ENCODE results near the gene SLC35G6. TPM values are rescaled to one million over a fixed set of nuclear protein-coding genes. Genes with fewer than 3 reads are reported as not detected.

The SLC35G6 gene
- total and polyA plus RNA-seq, 2 donors = 0.09 TPM; not detected in 1

DNA sequence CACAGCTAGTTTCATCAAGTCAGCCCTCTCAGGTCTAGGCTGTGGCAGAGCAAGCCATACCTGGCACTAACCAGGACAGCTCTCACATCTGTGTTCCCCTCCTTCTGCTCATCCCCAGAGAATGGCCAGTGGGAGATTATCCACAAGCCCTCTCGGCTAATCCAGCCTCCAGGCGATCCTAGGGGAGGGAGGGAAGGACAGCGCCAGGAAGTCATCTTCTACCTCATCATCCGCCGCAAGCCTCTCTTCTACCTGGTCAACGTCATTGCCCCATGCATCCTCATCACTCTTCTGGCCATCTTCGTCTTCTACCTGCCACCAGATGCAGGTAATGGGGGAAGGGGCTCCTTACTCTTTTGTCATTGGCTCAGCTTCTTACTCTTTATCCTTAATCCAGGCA lies 32.8 kb upstream of the SLC35G6 start:
- Histone ChIP-seq H3K9me3 (ENCODE audit: control insufficient read depth in 2 of 2, insufficient read depth in 1 of 2, low read length in 1 of 2) (peaks cover 0 to 7% of the 10 kb centered on the region in 2 donors), H3K36me3 (ENCODE audit: control insufficient read depth in 2 of 2, insufficient read depth in 2 of 2, low read length in 1 of 2) (no peaks in the 10 kb centered on the region), H3K27ac (ENCODE audit: low read depth in 1 of 2, low read length in 1 of 2) (no peak overlapping the region), H3K4me3 (ENCODE audit: low read length in 2 of 2) (no peak overlapping the region), H3K4me1 (ENCODE audit: control insufficient read depth in 2 of 2, insufficient read depth in 2 of 2, low read length in 2 of 2) (peaks cover 18 to 27% of the 10 kb centered on the region in 2 donors), H3K27me3 (ENCODE audit: control insufficient read depth in 2 of 2, insufficient read depth in 1 of 2, low read length in 1 of 2) (peaks cover 28 to 54% of the 10 kb centered on the region in 2 donors)
- DNase-seq (ENCODE audit: low read depth in 6 of 9, low spot score in 9 of 9) = no peak
- 94% methylated on average over 7 of the region's 7 CpGs for WGBS

DNA sequence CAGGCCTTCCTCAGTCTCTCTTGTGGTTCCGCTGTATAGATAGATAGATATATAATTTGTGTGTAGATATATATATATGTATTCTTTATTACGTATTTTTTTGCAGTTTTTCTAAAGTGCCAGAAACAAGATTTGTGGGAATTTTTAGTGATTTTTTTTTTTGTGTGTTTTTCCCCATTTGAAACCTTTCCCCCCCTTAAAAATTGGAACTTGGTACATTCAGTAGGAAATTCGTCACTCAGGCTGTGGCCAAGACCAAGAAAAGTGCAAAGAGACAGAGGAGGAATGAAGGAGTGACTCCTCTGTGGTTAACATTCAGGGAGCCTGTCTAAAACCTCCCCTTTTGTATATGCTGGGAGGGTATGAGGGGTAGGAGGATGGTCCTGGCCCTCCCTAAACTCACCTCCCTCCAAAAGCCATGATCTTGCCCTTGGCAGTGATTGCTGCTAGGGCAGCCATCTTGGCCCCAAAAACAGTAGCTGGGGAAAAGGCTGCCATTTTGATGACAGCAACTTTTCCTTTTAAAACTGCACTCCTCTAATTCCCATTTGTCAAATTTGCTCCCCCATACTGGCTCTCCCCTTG lies 21.2 kb upstream of the SLC35G6 start:
- no peak overlapping the region for H3K27ac ChIP-seq (ENCODE audit: low read depth in 1 of 2, low read length in 1 of 2)
- peaks cover 5 to 8% of the 10 kb centered on the region in 2 donors for H3K4me1 ChIP-seq (ENCODE audit: control insufficient read depth in 2 of 2, insufficient read depth in 2 of 2, low read length in 2 of 2)
- WGBS = 94% methylated on average over 3 of the region's 3 CpGs
- H3K27me3 ChIP-seq (ENCODE audit: control insufficient read depth in 2 of 2, insufficient read depth in 1 of 2, low read length in 1 of 2) = no peaks in the 10 kb centered on the region
- DNase-seq (ENCODE audit: low read depth in 6 of 9, low spot score in 9 of 9) = no peak
- H3K9me3 ChIP-seq (ENCODE audit: control insufficient read depth in 2 of 2, insufficient read depth in 1 of 2, low read length in 1 of 2) = no peaks in the 10 kb centered on the region
- H3K4me3 ChIP-seq (ENCODE audit: low read length in 2 of 2) = no peak overlapping the region
- H3K36me3 ChIP-seq (ENCODE audit: control insufficient read depth in 2 of 2, insufficient read depth in 2 of 2, low read length in 1 of 2) = peaks cover 24 to 33% of the 10 kb centered on the region in 2 donors

GRCh38 chr17:7460850-7461660 lies 20.2 kb upstream of the SLC35G6 start:
- DNase-seq (ENCODE audit: low read depth in 6 of 9, low spot score in 9 of 9) = no peak
- no peaks in the 10 kb centered on the region for H3K9me3 ChIP-seq (ENCODE audit: control insufficient read depth in 2 of 2, insufficient read depth in 1 of 2, low read length in 1 of 2)
- 95% methylated on average over 7 of the region's 7 CpGs for WGBS
- no peak overlapping the region for H3K4me3 ChIP-seq (ENCODE audit: low read length in 2 of 2)
- no peaks in the 10 kb centered on the region for H3K27me3 ChIP-seq (ENCODE audit: control insufficient read depth in 2 of 2, insufficient read depth in 1 of 2, low read length in 1 of 2)
- peaks cover 32 to 39% of the 10 kb centered on the region in 2 donors for H3K36me3 ChIP-seq (ENCODE audit: control insufficient read depth in 2 of 2, insufficient read depth in 2 of 2, low read length in 1 of 2)
- H3K27ac ChIP-seq (ENCODE audit: low read depth in 1 of 2, low read length in 1 of 2) = no peak overlapping the region
- peaks cover 5 to 6% of the 10 kb centered on the region in 2 donors for H3K4me1 ChIP-seq (ENCODE audit: control insufficient read depth in 2 of 2, insufficient read depth in 2 of 2, low read length in 2 of 2)

- H3K4me1 ChIP-seq (ENCODE audit: control insufficient read depth in 2 of 2, insufficient read depth in 2 of 2, low read length in 2 of 2) = peaks cover 0 to 13% of the 10 kb centered on the region in 2 donors
- H3K27ac ChIP-seq (ENCODE audit: low read depth in 1 of 2, low read length in 1 of 2) = no peak overlapping the region
- H3K9me3 ChIP-seq (ENCODE audit: control insufficient read depth in 2 of 2, insufficient read depth in 1 of 2, low read length in 1 of 2) = no peaks in the 10 kb centered on the region
- no peak for DNase-seq (ENCODE audit: low read depth in 6 of 9, low spot score in 9 of 9)
- WGBS = 97% methylated on average over 44 of the region's 44 CpGs
- H3K27me3 ChIP-seq (ENCODE audit: control insufficient read depth in 2 of 2, insufficient read depth in 1 of 2, low read length in 1 of 2) = no peaks in the 10 kb centered on the region
- no peak overlapping the region for H3K4me3 ChIP-seq (ENCODE audit: low read length in 2 of 2)
- peaks cover 44 to 53% of the 10 kb centered on the region in 2 donors for H3K36me3 ChIP-seq (ENCODE audit: control insufficient read depth in 2 of 2, insufficient read depth in 2 of 2, low read length in 1 of 2)
Measured at GRCh38 chr17:7462474-7463371, 18.5 kb upstream of the SLC35G6 start.

DNA sequence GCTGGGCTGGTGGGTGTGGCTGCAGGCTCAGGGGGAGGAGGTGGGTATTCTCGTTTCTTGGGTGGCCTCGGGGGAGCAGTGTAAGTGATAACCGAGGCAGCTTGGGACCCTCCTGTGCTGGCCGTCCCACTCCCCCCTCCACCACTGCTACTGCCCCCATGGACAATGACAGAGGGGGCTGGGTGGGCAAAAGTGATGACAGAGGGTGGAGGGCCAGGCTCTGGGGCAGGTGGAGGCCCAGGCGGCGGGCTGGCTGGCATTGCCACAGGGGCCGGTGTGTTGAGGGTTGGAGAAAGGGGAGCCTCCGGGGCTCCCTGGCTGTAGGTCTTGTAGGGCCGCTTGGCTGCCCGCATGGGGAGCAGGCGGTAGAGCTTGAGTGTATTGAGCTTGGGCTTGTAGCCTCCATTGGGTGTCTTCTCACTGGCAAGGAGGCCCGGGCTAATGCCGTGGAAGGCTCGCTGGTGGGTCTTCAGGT lies 17.8 kb upstream of the SLC35G6 start:
- 97% methylated on average over 14 of the region's 14 CpGs for WGBS
- peaks cover 44 to 56% of the 10 kb centered on the region in 2 donors for H3K36me3 ChIP-seq (ENCODE audit: control insufficient read depth in 2 of 2, insufficient read depth in 2 of 2, low read length in 1 of 2)
- H3K4me3 ChIP-seq (ENCODE audit: low read length in 2 of 2) = no peak overlapping the region
- H3K27me3 ChIP-seq (ENCODE audit: control insufficient read depth in 2 of 2, insufficient read depth in 1 of 2, low read length in 1 of 2) = no peaks in the 10 kb centered on the region
- DNase-seq (ENCODE audit: low read depth in 6 of 9, low spot score in 9 of 9) = no peak
- peaks cover 0 to 15% of the 10 kb centered on the region in 2 donors for H3K4me1 ChIP-seq (ENCODE audit: control insufficient read depth in 2 of 2, insufficient read depth in 2 of 2, low read length in 2 of 2)
- H3K9me3 ChIP-seq (ENCODE audit: control insufficient read depth in 2 of 2, insufficient read depth in 1 of 2, low read length in 1 of 2) = no peaks in the 10 kb centered on the region
- H3K27ac ChIP-seq (ENCODE audit: low read depth in 1 of 2, low read length in 1 of 2) = peak overlapping the region in 1 of 2 donors; percentile 62

DNA sequence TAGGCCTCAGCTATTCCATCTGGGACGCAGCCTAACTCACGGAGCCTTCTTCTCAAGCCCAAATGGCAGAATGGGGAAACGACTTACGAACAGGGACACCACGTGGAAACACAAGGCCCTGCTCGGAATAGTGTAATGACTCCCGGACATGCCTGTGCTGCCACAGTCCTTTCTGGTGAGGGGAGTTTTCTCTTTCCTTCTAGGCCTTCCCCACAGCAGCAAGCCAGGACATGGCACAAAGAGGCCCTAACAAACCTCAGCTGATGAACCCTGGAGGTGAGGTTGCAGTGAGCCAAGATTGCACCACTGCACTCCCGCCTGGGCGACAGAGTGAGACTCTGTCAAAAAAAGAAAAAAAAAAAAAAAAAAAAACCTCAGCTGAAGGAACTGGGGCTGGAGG lies 17.2 kb upstream of the SLC35G6 start:
- H3K9me3 ChIP-seq (ENCODE audit: control insufficient read depth in 2 of 2, insufficient read depth in 1 of 2, low read length in 1 of 2) = no peaks in the 10 kb centered on the region
- peaks cover 0 to 15% of the 10 kb centered on the region in 2 donors for H3K4me1 ChIP-seq (ENCODE audit: control insufficient read depth in 2 of 2, insufficient read depth in 2 of 2, low read length in 2 of 2)
- DNase-seq (ENCODE audit: low read depth in 6 of 9, low spot score in 9 of 9) = no peak
- H3K27me3 ChIP-seq (ENCODE audit: control insufficient read depth in 2 of 2, insufficient read depth in 1 of 2, low read length in 1 of 2) = no peaks in the 10 kb centered on the region
- peaks cover 44 to 56% of the 10 kb centered on the region in 2 donors for H3K36me3 ChIP-seq (ENCODE audit: control insufficient read depth in 2 of 2, insufficient read depth in 2 of 2, low read length in 1 of 2)
- WGBS = 98% methylated on average over 9 of the region's 9 CpGs
- no peak overlapping the region for H3K4me3 ChIP-seq (ENCODE audit: low read length in 2 of 2)
- peak overlapping the region in 1 of 2 donors; percentile 62 for H3K27ac ChIP-seq (ENCODE audit: low read depth in 1 of 2, low read length in 1 of 2)

- Histone ChIP-seq H3K4me3 (ENCODE audit: low read length in 2 of 2) (no peak overlapping the region), H3K4me1 (ENCODE audit: control insufficient read depth in 2 of 2, insufficient read depth in 2 of 2, low read length in 2 of 2) (peaks cover 0 to 15% of the 10 kb centered on the region in 2 donors), H3K36me3 (ENCODE audit: control insufficient read depth in 2 of 2, insufficient read depth in 2 of 2, low read length in 1 of 2) (peaks cover 44 to 53% of the 10 kb centered on the region in 2 donors), H3K9me3 (ENCODE audit: control insufficient read depth in 2 of 2, insufficient read depth in 1 of 2, low read length in 1 of 2) (no peaks in the 10 kb centered on the region), H3K27me3 (ENCODE audit: control insufficient read depth in 2 of 2, insufficient read depth in 1 of 2, low read length in 1 of 2) (no peaks in the 10 kb centered on the region), H3K27ac (ENCODE audit: low read depth in 1 of 2, low read length in 1 of 2) (no peak overlapping the region)
- no peak for DNase-seq (ENCODE audit: low read depth in 6 of 9, low spot score in 9 of 9)
- 97% methylated on average over 33 of the region's 33 CpGs for WGBS
Measured at GRCh38 chr17:7465597-7466275, 15.5 kb upstream of the SLC35G6 start.

GRCh38 chr17:7466318-7466638 lies 15.0 kb upstream of the SLC35G6 start:
- Histone ChIP-seq H3K4me3 (ENCODE audit: low read length in 2 of 2) (no peak overlapping the region), H3K27me3 (ENCODE audit: control insufficient read depth in 2 of 2, insufficient read depth in 1 of 2, low read length in 1 of 2) (no peaks in the 10 kb centered on the region), H3K27ac (ENCODE audit: low read depth in 1 of 2, low read length in 1 of 2) (peak overlapping the region in 1 of 2 donors; percentile 27), H3K9me3 (ENCODE audit: control insufficient read depth in 2 of 2, insufficient read depth in 1 of 2, low read length in 1 of 2) (no peaks in the 10 kb centered on the region), H3K4me1 (ENCODE audit: control insufficient read depth in 2 of 2, insufficient read depth in 2 of 2, low read length in 2 of 2) (peaks cover 0 to 15% of the 10 kb centered on the region in 2 donors), H3K36me3 (ENCODE audit: control insufficient read depth in 2 of 2, insufficient read depth in 2 of 2, low read length in 1 of 2) (peaks cover 44 to 49% of the 10 kb centered on the region in 2 donors)
- WGBS = 97% methylated on average over 9 of the region's 9 CpGs
- DNase-seq (ENCODE audit: low read depth in 6 of 9, low spot score in 9 of 9) = no peak
